ENCODE results near the gene PRRX2. TPM values are rescaled to one million over a fixed set of nuclear protein-coding genes. Genes with fewer than 3 reads are reported as not detected.

PRRX2 gene
- total and polyA plus RNA-seq, 7 experiments from 2014 or later = 1.1 TPM; not detected in 6

GRCh38 chr9:129624168-129624759 is 41.2 kb upstream of the PRRX2 start:
- Mint-ChIP-seq H3K27me3 (peaks cover 9 to 27% (median 17%) of the 10 kb centered on the region in 5 donors), H3K27ac (peak overlapping the region; percentile 77 to 99 (median 94)), H3K9me3 (peaks cover 0 to 4% (median 0%) of the 10 kb centered on the region in 11 donors), H3K4me3 (peak overlapping the region; percentile 74 to 95 (median 88)), H3K4me1 (peaks cover 26 to 53% (median 48%) of the 10 kb centered on the region in 7 donors), H3K36me3 (peaks cover 0 to 1% (median 0%) of the 10 kb centered on the region in 5 donors)
- Histone ChIP-seq H3K27me3 (ENCODE audit: control insufficient read depth in 2 of 2, insufficient read depth in 2 of 2, low read length in 2 of 2) (peaks cover 0 to 14% of the 10 kb centered on the region in 2 donors), H3K4me1 (ENCODE audit: control insufficient read depth in 2 of 2, insufficient read depth in 2 of 2, low read length in 2 of 2) (peaks cover 25 to 41% of the 10 kb centered on the region in 2 donors), H3K4me3 (ENCODE audit: low read length) (no peak overlapping the region), H3K27ac (ENCODE audit: low read depth, low read length) (peak overlapping the region; percentile 57), H3K9me3 (ENCODE audit: control insufficient read depth in 2 of 3, low read length in 3 of 3) (no peaks in the 10 kb centered on the region), H3K36me3 (ENCODE audit: control insufficient read depth in 2 of 3, insufficient read depth in 3 of 3, low read length in 3 of 3) (peaks cover 0 to 6% (median 0%) of the 10 kb centered on the region in 3 experiments)
- intact Hi-C loops (cut with micrococcal nuclease) = loop anchor here (1.0 to 10.0 kb wide), 4 partner anchors 13 to 485 kb away; no protein-coding TSS in a partner anchor
- ChIA-PET CTCF (interaction anchor here (0.5 to 4.8 kb wide), 24 partner anchors 9 to 513 kb away, joined by 3 to 58 read pairs (median 4); partner anchors contain the start of gene PTPA), POLR2A (interaction anchor here (0.5 to 5.6 kb wide), 13 partner anchors 13 to 603 kb away, joined by 3 to 35 read pairs (median 5); partner anchors contain the start of genes ASB6, IER5L and PTPA)
- ATAC-seq (no peak), DNase-seq (peak; percentile 51 to 76 (median 61))

DNA sequence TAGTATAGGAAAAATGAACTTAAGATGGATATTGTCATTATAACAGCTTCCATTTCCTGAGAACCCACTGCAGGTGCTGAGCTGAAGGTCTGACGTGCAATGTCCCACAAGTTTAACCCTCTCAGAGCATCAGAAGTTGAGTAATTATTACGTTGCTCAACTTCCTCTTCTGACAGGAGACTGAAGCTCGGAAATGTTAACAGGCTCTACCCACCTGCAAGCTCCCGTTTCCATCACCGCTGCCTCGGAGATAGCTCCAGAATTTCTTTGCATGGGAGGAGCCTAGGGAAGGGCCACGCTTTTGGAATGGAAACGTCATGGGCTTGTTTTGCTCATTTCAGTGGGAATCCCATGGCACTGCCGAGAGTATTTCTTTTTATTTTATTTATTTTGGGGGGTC is 40.5 kb upstream of the PRRX2 start:
- Mint-ChIP-seq H3K9me3 (peaks cover 0 to 4% (median 0%) of the 10 kb centered on the region in 11 donors), H3K27ac (peak overlapping the region; percentile 77 to 99 (median 94)), H3K4me3 (peak overlapping the region; percentile 85 to 95 (median 88)), H3K36me3 (peaks cover 0 to 1% (median 0%) of the 10 kb centered on the region in 5 donors), H3K27me3 (peaks cover 8 to 23% (median 12%) of the 10 kb centered on the region in 5 donors), H3K4me1 (peaks cover 26 to 57% (median 52%) of the 10 kb centered on the region in 7 donors)
- H3K4me1 ChIP-seq (ENCODE audit: control insufficient read depth in 2 of 2, insufficient read depth in 2 of 2, low read length in 2 of 2) = peaks cover 27 to 48% of the 10 kb centered on the region in 2 donors
- intact Hi-C loops (cut with micrococcal nuclease) = loop anchor here (1.0 to 10.0 kb wide), 8 partner anchors 14 to 486 kb away; partner anchors contain the start of gene TOR1B (in 1 of the 2)
- POLR2A ChIA-PET = interaction anchor here (0.6 to 5.6 kb wide), 11 partner anchors 9 to 738 kb away, joined by 3 to 35 read pairs (median 6); partner anchors contain the start of genes ASB6 and PTPA
- H3K4me3 ChIP-seq (ENCODE audit: low read length) = peak overlapping the region; percentile 23
- peaks cover 0 to 6% (median 0%) of the 10 kb centered on the region in 3 experiments for H3K36me3 ChIP-seq (ENCODE audit: control insufficient read depth in 2 of 3, insufficient read depth in 3 of 3, low read length in 3 of 3)
- no peaks in the 10 kb centered on the region for H3K9me3 ChIP-seq (ENCODE audit: control insufficient read depth in 2 of 3, low read length in 3 of 3)
- peak in 6 of 9 donors; percentile 55 to 78 (median 64) for DNase-seq
- CTCF ChIA-PET = interaction anchor here (0.6 to 4.8 kb wide), 20 partner anchors 11 to 514 kb away, joined by 3 to 58 read pairs (median 5); partner anchors contain the start of gene PTPA
- H3K27me3 ChIP-seq (ENCODE audit: control insufficient read depth in 2 of 2, insufficient read depth in 2 of 2, low read length in 2 of 2) = peaks cover 0 to 7% of the 10 kb centered on the region in 2 donors
- peak; percentile 28 for ATAC-seq
- peak overlapping the region; percentile 57 for H3K27ac ChIP-seq (ENCODE audit: low read depth, low read length)

- Histone ChIP-seq H3K36me3 (ENCODE audit: control insufficient read depth in 2 of 3, insufficient read depth in 3 of 3, low read length in 3 of 3) (peaks cover 0 to 11% (median 0%) of the 10 kb centered on the region in 3 experiments), H3K4me3 (ENCODE audit: low read length) (peak within 1 kb of the TSS; percentile 85), H3K9me3 (ENCODE audit: control insufficient read depth in 2 of 3, low read length in 3 of 3) (no peaks in the 10 kb centered on the region), H3K27me3 (ENCODE audit: control insufficient read depth in 2 of 2, insufficient read depth in 2 of 2, low read length in 2 of 2) (no peaks in the 10 kb centered on the region), H3K27ac (ENCODE audit: low read depth, low read length) (peak within 1 kb of the TSS; percentile 89), H3K4me1 (ENCODE audit: control insufficient read depth in 2 of 2, insufficient read depth in 2 of 2, low read length in 2 of 2) (peaks cover 27 to 42% of the 10 kb centered on the region in 2 donors)
- Mint-ChIP-seq H3K4me1 (peaks cover 33 to 63% (median 59%) of the 10 kb centered on the region in 7 donors), H3K27me3 (peaks cover 4 to 18% (median 7%) of the 10 kb centered on the region in 5 donors), H3K9me3 (peaks cover 0 to 4% (median 0%) of the 10 kb centered on the region in 11 donors), H3K27ac (peak within 1 kb of the TSS; percentile 88 to 99 (median 94)), H3K36me3 (peaks cover 0 to 1% (median 0%) of the 10 kb centered on the region in 5 donors), H3K4me3 (peak within 1 kb of the TSS; percentile 85 to 95 (median 88))
- ATAC-seq (peak; percentile 93), DNase-seq (peak; percentile 88 to 94 (median 90))
- ChIA-PET POLR2A (interaction anchor here (0.9 to 5.6 kb wide), 9 partner anchors 14 to 487 kb away, joined by 3 to 35 read pairs (median 6); partner anchors contain the start of genes ASB6 and IER5L), CTCF (interaction anchor here (0.6 to 4.8 kb wide), 11 partner anchors 14 to 502 kb away, joined by 3 to 58 read pairs (median 4); no protein-coding TSS in a partner anchor)
- intact Hi-C loops (cut with micrococcal nuclease) = loop anchor here (1.0 to 10.0 kb wide), 10 partner anchors 16 to 590 kb away; partner anchors contain the start of genes ASB6 (in 2 of the 2), CRAT (in 1 of the 2), DOLPP1 (in 1 of the 2) and IER5L (in 1 of the 2)
Measured at GRCh38 chr9:129626079-129626624, 39.3 kb upstream of the PRRX2 start, which contains the start of gene NTMT1. NTMT1 (plus strand) TSS chr9:129626163; CDS start chr9:129632704, 6,541 bp downstream.

- Mint-ChIP-seq H3K36me3 (peaks cover 0 to 1% (median 0%) of the 10 kb centered on the region in 5 donors), H3K9me3 (peaks cover 0 to 4% (median 0%) of the 10 kb centered on the region in 11 donors), H3K4me1 (peaks cover 39 to 68% (median 65%) of the 10 kb centered on the region in 7 donors), H3K27ac (peak overlapping the region; percentile 88 to 99 (median 94)), H3K4me3 (peak overlapping the region; percentile 85 to 95 (median 88)), H3K27me3 (peaks cover 0 to 12% (median 4%) of the 10 kb centered on the region in 5 donors)
- Histone ChIP-seq H3K27ac (ENCODE audit: low read depth, low read length) (peak overlapping the region; percentile 89), H3K4me1 (ENCODE audit: control insufficient read depth in 2 of 2, insufficient read depth in 2 of 2, low read length in 2 of 2) (peaks cover 27 to 42% of the 10 kb centered on the region in 2 donors), H3K27me3 (ENCODE audit: control insufficient read depth in 2 of 2, insufficient read depth in 2 of 2, low read length in 2 of 2) (no peaks in the 10 kb centered on the region), H3K36me3 (ENCODE audit: control insufficient read depth in 2 of 3, insufficient read depth in 3 of 3, low read length in 3 of 3) (peaks cover 0 to 17% (median 0%) of the 10 kb centered on the region in 3 experiments), H3K4me3 (ENCODE audit: low read length) (peak overlapping the region; percentile 85), H3K9me3 (ENCODE audit: control insufficient read depth in 2 of 3, low read length in 3 of 3) (no peaks in the 10 kb centered on the region)
- ATAC-seq (peak; percentile 26), DNase-seq (peak in 6 of 9 donors; percentile 31 to 51 (median 42))
- CTCF ChIA-PET = interaction anchor here (0.7 to 4.8 kb wide), 6 partner anchors 13 to 501 kb away, joined by 3 to 58 read pairs (median 7); no protein-coding TSS in a partner anchor
- intact Hi-C loops (cut with micrococcal nuclease) = loop anchor here (1.0 to 10.0 kb wide), 10 partner anchors 16 to 590 kb away; partner anchors contain the start of genes ASB6 (in 2 of the 2), CRAT (in 1 of the 2), DOLPP1 (in 1 of the 2) and IER5L (in 1 of the 2)
- POLR2A ChIA-PET = interaction anchor here (1.1 to 5.6 kb wide), 8 partner anchors 10 to 488 kb away, joined by 5 to 35 read pairs (median 8); partner anchors contain the start of genes ASB6 and IER5L
Measured at GRCh38 chr9:129626625-129627284, 38.7 kb upstream of the PRRX2 start.

DNA sequence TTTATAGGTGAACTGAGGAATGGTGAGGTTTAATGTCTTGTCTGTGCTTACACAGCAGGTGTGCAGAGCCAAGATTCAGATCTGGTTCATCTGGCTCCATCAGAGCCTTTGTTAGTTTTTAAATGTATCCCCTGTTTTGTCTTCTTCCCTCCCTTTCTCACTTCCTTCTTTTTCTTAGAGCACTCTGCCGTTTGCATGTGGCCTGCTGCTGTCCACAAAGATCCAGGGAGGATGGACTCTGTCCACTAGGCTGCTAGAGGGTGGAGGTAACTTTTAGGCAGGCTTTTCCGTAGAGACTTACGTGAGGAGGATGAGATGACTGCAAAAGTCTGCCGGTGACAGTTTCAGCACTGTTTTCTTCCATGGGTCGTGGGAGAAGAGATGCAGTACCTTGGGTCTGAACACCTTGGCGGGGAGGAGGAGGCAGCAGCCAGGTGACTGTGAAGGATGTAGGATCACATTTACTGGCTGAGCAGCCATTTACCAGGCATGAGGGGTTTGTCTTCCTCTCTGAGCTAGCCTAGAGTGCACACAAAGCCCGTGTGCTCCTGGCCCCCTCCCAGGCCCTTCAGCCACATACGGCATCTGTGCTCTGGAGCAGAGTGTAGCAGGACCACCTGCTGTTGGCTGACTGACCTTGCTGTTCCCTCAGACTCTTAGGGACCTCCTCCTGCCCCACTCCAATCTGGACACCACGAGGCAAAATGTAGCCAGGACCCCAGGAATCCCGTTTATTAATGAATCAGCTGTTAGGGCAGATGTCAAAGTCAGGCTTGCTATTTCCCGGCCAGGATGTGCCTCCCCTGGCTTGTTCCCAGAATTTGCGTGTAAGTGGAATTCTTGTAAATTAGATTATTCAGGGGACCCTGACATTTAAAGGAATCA is 37.6 kb upstream of the PRRX2 start:
- Mint-ChIP-seq H3K9me3 (peaks cover 0 to 4% (median 0%) of the 10 kb centered on the region in 11 donors), H3K27ac (peak overlapping the region; percentile 88 to 99 (median 94)), H3K36me3 (peaks cover 0 to 5% (median 0%) of the 10 kb centered on the region in 5 donors), H3K4me3 (peak overlapping the region; percentile 85 to 95 (median 88)), H3K27me3 (peaks cover 0 to 6% (median 0%) of the 10 kb centered on the region in 5 donors), H3K4me1 (peaks cover 41 to 74% (median 68%) of the 10 kb centered on the region in 7 donors)
- CTCF ChIA-PET = interaction anchor here (2.1 kb wide), 1 partner anchor 489 kb away, joined by 7 read pairs; no protein-coding TSS in a partner anchor
- H3K27ac ChIP-seq (ENCODE audit: low read depth, low read length) = peak overlapping the region; percentile 89
- no peak for ATAC-seq
- H3K27me3 ChIP-seq (ENCODE audit: control insufficient read depth in 2 of 2, insufficient read depth in 2 of 2, low read length in 2 of 2) = no peaks in the 10 kb centered on the region
- H3K36me3 ChIP-seq (ENCODE audit: control insufficient read depth in 2 of 3, insufficient read depth in 3 of 3, low read length in 3 of 3) = peaks cover 0 to 26% (median 4%) of the 10 kb centered on the region in 3 experiments
- intact Hi-C loops (cut with micrococcal nuclease) = loop anchor here (5.0 to 10.0 kb wide), 5 partner anchors 165 to 260 kb away; partner anchors contain the start of gene TOR1B (in 1 of the 2)
- POLR2A ChIA-PET = interaction anchor here (0.6 to 5.6 kb wide), 5 partner anchors 9 to 489 kb away, joined by 4 to 35 read pairs (median 9); partner anchors contain the start of genes ASB6 and IER5L
- H3K4me3 ChIP-seq (ENCODE audit: low read length) = peak overlapping the region; percentile 85
- no peak for DNase-seq
- no peaks in the 10 kb centered on the region for H3K9me3 ChIP-seq (ENCODE audit: control insufficient read depth in 2 of 3, low read length in 3 of 3)
- peaks cover 27 to 42% of the 10 kb centered on the region in 2 donors for H3K4me1 ChIP-seq (ENCODE audit: control insufficient read depth in 2 of 2, insufficient read depth in 2 of 2, low read length in 2 of 2)
